Measurements from ENCODE around the gene INPP5A.
"Not testable (repeated sequence)": the region's sequence is repeated elsewhere in the genome, so short reads cannot be mapped to it uniquely, and the experiment has no call there.

INPP5A gene

DNA sequence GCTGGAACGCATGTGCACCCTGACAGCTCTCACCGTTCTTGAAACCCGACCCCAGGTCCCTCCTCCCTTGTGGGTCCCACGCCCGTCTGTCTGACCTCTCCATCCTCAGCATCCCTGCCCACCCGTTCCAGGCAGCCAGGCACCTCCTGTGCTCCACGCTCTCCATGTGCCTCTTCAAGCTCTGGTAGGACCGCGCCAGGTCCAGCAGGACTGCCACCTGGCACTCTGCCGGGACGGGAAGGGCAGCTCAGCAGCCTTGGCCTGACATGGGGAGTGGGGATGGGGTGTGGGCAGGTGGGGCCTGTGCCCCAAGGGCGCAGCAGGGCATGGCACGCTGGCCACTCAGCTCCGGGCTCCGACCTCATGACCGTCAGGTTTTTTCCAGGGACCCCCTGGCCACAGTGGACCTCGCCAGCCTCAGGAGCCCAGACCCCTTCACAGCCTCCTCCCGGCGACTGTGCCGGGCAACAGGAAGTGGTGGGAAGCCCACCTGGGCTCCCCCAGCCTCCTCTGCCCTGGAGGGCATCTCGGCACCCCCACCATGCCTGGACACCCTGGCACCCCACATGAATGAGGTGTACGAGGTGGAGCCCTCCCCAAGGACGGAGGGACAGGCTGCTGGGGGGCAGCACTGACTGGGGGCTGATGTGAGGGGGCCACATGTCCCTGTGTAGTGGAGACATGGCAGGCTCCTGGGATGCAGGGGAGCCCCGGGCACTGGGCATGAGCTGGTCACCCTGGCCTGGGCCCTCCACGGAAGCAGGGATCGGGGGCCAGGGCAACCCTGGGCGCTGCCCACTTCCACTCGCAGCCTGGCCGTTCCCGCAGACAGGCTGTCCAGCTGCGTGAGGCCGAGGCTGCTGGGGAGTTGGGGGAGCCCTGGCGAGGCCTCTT lies 273.5 kb downstream of the INPP5A start:
- DNase-seq = no peak

DNA sequence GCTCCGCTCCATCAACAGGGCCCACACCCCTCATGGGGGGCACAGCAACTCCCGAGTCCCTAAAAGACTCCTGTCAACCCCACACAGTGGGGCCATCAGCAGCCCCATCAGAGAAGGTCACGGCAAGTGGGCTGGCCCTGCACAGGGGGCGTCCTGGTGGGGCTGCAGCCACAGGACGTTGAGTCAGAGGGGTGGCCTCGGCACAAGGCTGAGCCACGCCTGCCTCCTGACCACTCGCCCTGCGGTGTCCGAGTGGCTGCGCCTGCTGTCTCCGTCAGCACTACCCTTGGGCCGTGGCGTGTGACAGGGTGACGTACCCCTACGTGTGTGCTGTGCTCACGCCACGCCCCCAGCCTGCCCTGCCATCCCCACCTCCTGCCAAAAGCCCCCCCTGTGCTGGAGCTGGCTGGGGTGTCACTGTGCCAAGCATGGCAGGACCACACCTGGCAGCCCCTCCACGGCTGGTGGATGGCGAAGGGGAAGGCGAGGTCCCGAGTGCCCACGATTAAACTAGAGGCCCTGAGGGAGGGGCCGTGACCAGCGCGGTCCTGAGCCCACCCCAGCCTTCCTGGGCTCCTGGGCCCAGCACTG lies 274.4 kb downstream of the INPP5A start:
- DNase-seq = no peak

DNA sequence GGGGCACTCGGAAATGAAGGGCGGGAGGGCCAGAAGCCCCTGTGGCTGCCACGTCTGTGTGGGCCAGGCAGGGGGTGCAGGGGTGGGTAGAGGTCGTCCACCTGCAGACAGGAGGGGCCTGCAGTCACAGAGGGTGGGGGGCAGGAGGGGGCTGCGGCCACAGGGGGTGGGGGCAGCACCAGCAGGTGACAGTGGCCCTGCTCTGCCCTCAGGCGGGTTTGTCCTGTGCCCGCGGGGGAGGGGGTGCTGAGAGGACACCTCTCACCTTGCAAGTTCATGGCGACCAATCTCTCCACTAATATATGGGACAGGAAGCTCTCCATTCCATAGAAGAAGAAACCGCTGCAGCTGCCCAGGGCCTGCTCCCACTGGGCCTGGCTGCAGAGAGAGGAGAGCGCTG lies 274.9 kb downstream of the INPP5A start:
- DNase-seq = no peak

DNA sequence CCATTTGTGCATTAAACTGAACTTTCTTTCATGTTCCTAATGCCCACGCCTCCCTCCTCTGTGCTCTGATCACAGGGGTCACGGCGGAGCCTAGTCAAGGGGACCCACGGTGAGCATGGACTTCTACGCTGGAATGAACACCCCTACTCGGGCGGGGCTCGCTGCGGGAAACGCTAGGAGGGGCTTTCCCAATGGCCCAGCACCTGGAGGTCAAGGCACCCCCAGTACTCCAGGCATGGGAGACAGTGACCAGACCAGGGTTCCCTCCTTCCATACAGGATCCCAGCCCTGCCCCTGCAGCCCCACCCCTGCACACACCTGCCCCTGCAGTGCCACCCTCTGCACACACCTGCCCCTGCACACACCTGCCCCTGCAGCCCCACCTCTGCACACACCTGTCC lies 275.4 kb downstream of the INPP5A start:
- no peak for DNase-seq

DNA sequence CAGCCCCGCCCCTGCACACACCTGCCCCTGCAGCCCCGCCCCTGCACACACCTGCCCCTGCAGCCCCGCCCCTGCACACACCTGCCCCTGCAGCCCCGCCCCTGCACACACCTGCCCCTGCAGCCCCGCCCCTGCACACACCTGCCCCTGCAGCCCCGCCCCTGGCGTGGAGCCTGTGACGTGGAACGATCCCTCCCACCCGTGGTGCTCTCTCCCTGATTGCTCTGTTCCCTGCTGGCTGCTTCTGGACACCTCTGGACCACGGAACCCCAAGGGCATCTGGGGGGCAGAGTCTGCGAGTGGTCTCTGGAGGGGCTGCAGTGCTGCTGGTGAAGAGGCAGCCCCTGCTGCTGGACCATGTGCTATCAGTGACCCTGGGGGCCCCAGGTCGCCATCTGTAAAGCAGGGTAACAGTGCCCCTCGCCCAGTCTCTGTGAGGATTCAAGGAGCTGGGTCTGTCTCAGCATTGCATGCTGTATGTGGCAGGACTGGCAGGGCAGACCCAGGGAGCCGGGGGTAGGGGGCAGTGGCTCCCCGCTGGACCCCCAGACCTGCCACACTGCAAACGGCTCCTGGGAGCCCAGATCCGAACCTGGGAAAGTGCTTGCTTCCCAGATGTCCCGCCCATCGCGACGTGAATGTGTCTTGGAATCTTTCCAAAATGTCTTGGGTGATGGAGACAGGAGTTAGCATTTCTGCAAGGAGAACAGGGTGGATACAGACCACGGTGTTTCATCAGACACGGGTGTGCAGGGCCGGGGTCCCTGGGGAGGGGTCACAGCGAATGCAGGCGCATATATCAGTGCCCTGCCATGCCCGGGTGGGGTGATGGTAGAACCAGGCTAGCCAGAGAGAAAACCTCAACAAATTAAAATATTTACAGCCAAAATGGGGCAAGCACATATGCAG lies 276.2 kb downstream of the INPP5A start:
- no peak for DNase-seq

DNA sequence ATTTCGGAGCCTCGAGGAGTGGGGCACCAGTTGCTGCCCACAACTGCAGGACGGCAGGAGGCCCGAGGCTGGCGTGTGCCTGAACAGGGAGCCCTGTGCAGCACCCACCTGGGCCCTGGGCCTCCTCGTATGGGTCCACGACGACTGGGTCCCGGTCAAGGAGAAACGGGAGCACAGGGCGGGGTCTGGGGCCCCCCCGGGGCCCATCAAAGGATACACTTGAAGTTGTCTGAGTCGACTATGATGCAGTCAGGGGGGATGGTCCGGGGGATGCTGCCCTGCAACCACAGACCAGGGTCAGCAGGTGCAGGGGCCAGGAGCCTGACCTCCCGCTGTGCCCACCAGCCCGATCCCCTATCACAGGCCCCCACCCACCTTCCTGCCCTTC lies 276.9 kb downstream of the INPP5A start:
- DNase-seq = no peak

DNA sequence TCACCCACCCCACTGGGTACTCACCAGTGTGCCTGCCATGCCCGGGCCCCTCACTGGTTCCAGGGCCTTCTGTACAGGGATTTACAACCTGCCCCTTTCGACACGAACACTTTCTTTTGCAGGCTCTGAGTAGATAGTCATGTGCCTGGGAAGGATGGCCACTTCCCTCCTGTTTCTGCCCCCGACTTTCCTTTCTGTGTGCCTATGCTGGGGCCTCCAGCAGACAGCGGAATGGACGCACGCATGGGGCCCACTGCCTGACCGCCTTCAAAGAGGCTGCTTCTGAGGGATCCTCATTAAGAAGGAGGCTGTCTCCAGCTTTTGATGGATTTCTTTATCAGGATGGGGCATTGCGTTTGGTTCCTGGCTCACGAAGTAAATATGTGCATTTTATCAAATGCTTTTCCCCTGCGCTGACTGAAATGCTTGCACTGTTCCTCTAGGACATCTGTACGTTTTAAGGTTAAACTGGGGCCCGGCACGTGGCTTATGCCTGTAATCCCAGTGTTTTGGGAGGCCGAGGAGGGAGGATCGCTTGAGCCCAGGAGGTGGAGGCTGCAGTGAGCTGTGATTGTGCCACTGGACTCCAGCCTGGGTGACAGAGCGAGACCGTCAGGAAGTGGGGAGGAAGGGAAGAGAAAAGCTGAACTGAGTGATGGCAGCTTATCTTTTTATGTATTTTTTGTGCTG lies 277.7 kb downstream of the INPP5A start:
- DNase-seq = no peak

DNA sequence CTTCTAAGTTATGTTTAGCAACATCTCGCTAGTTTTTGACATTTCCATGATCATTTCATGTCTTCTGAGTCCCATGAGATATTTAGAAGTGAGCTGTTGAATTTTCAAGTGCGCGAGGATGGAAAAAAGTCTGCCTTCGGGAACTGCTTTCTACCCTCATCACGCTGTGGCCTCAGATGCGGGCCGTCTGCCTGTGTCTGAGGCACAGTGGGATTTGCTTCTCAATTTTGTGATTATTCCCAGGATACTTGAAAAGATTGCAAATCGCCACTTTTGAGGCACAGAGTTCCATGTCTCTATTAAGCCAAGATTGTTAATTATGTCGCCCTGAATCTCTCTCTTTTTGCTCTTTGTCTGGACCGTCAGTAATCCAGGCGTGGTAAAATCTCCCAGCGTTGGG lies 279.1 kb downstream of the INPP5A start:
- DNase-seq = no peak

DNA sequence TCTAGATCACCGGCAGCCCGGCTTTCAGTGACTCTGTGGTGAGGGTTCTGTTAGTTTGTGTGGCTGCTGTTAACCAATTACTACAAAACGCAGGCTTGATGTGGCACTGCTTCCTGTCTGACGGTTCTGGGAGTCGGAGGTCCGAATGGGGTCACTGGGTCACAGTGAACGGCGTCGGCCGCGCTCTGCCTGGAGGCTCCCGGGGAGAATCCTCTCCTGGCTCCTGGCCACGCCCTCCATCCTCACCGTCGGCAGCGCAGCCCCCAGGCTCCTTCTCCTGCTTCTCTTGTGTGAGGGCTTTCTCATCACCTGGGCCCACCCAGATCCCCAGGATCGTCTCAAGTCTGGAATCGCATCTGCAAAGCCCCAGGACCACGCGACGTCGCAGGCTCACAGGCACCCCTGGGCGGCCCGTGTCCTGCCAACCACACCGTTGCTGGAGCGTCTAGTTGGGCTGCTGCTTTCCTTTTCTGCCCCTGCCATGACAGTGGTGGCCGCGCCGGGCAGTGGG lies 280.2 kb downstream of the INPP5A start:
- DNase-seq = no peak

DNA sequence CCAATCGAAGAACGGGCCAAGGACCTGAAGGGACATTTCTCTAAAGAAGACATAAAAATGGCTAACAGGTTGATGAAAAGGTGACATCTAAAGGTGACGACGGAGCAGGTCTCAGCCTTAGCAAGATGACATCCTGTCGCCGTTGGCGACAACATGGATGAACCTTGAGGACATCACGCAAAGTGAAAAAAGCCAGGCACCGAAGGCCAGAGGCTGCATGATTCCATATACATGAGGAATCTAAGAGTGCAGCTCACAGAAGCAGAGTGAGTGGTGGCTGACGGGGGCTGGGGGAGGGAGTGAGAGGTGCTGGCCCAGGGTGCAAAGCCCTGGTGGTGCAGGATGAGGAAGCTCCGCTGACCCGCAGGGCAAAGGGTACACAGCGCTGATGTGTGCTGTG lies 282.5 kb downstream of the INPP5A start:
- no peak for DNase-seq

DNA sequence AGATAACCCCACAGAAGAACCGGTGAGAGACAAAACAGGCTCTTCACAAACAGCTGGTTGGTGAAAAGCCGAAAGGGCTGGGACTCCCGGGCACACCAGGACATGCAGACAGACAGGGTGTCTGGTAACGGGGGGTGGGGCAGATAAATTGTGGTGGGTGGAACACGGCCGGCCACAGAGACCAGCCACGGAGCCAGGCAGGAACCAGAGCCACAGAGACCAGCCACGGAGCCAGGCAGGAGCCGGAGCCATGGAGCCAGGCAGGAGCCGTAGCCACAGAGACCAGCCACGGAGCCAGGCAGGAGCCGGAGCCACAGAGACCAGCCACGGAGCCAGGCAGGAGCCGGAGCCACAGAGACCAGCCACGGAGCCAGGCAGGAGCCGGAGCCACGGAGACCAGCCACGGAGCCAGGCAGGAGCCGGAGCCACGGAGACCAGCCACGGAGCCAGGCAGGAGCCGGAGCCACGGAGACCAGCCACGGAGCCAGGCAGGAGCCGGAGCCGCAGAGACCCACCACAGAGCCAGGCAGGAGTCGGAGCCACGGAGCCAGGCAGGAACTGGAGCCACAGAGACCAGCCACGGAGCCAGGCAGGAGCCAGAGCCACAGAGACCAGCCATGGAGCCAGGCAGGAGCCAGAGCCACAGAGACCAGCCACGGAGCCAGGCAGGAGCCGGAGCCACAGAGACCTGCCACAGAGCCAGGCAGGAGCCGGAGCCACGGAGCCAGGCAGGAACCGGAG lies 288.4 kb downstream of the INPP5A start:
- not testable (repeated sequence) for DNase-seq

DNA sequence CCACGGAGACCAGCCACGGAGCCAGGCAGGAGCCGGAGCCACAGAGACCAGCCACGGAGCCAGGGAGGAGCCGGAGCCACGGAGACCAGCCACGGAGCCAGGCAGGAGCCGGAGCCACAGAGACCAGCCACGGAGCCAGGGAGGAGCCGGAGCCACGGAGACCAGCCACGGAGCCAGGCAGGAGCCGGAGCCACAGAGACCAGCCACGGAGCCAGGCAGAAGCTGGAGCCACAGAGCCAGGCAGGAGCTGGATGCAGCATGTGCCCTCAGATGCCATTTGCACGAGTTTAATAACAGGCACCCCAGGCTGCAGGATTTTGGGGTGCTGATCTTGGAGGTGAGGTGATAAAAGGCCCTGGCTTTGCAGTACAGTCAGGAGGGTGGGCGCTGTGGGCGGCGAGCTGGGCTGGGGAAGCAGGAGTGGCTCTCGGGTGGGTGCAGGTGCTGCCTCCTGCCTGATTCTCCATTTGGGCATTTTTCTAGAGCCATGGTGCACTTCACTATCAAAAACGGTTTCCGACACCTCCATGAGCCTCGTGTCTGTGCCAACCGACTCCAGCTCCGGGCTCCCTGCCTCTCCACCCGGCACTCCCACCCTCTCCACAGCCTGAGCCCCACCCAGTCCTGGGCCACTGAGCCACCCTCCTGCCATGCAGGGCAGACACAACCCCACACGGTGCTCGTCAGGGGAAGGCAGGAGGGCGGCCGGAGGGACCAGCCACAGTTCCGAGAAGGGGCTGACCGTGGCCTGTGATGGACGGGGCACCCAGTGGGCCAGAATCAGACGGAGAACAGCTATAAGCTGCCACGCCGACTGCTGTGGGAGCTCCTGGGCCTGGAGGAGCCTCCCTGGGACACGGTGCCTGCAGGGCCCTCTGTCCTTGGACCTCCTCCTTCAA lies 289.2 kb downstream of the INPP5A start:
- DNase-seq = no peak

DNA sequence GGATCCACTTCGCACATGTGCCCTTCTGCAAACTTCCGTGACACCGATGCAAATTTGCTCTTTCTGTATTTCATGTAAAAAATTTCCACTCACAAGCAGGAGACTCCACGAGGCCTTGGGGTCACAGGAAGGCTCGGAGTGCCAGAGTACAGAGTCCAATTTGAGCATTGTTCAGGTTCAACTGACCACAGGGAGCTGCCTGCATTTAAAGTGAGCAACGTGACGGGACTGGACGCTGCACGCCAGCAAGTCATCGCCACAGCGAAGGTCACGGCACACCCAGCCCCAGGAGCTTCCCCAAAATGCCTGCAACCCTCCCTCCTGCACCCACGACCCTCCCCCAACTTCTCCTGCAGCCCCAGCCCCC lies 289.8 kb downstream of the INPP5A start:
- DNase-seq = no peak

DNA sequence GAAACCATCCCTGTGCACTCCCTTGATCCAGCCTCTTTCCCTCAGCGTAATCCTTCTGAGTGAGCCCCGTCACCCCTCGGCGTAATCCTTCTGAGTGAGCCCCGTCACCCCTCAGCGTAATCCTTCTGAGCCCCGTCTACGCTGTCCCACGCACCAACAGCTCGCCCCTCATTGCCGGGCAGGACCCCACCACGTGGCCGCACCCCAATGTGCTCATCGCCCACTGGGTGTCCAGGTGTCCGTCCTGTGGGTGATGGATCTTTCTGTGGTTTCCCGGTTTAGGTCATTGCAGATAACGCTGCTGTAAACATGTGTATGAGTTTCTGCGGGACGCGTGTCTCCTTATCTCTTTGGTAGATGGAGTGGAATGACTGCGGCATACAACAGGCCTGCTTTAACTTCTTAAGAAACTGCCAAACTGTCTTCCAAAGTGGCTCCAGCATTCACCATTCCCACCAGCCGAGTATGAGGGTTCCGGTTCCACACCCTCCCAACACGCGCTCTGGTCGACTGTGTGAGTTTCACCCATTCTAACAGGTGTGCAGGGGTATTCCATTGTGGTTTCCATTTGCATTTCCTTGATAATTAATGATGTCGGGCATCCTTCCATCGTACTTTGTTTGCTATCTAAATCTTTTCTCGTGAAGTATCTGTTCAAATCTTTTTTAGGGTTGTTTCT lies 290.4 kb downstream of the INPP5A start:
- no peak for DNase-seq

DNA sequence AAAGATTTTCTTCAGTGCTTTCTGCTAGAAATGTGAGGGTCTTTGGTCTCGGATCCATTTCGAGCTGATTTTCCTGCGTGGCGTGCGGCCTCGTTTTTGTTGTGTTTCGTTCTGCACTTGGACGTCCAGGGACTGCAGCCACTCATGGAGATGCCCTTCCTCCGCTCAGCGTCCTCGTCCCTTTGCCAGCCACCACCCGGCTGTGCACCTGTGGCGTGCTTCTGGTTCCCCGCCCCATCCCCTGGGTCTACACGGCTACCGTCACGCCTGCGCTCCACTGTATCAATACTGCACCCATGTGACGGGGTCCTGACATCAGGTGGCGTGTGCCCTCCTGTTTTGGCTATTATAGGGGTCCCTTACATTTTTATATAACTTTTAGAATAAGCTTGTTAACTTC lies 291.1 kb downstream of the INPP5A start:
- no peak for DNase-seq

DNA sequence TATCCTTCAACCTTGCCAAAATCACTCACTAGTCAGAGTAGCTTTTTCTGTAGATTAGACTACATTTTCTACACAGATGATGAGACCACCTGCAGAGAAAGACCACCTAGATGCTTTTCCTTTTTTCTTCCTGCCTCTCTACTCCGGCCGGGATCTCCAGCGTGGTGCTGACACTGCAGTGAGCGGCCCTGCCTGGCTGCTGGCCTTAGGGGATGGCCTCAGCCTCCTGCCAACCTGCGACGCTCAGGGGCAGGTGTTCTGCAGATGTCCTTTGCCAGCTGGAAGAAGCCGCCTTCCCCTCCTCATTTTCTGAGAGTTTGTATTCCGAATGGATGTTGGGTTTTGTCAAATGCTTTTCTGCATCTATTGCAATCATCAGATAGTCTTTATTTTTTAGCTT lies 291.8 kb downstream of the INPP5A start:
- no peak for DNase-seq

DNA sequence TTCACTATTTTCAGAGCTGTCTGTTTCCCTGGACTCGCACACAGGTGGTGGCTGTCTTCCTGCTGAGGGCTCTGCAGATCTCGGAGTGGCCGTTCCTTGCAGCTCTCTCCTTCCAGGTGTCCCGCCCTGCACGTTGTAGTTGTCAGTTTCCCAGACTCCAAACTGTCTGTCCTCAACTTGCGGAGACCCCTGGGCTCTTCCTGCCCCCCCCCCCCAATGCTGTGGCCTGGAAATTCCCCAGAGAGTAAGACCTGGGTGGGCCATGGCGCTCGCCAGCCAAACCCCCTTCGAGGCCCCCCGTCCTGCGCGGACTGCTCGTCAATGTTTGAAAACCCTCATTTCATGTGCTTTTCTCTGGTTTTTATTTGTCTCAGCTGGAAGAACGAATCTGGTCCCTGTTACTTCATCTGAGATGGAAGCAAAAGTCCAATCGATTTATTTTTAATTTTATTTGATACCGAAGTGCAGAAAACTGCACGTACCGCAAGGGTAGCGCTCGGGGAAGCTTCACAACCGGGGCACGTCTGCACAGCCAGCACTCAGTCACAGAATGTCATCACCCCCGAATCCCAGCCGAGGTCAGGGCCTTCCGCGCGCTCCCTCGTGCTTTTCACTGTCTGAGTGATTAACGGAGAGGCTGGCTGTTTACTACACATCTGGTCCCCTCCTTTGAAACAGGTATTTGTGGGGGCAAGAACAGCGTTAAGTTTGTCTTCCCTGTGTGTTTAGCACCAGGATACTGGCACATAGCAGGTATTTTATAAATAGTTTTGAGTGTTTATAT lies 294.8 kb downstream of the INPP5A start:
- DNase-seq = no peak

All from AML-193 (cell line).